ENCODE measurements around the gene SPTB.

The SPTB gene

DNA sequence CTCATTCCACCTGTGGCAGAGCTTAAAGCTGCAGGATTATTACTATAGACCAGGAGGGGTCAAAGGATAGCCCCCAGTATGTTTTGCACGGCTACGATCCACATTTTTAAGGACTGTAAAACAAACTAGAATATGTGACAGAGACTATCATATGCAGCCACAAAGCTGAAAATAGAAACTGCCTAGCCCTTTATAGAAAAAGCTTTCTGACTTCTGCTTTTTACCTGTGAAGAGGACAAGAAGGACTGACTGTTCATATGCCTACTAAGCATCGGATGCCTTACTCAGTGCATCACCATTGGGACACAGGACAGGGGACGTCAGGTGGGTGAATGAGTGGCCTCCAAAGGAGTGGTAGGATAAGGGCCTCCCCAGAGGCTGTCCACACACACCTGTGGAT, 29.8 kb downstream of the SPTB start:
- no peak for DNase-seq

DNA sequence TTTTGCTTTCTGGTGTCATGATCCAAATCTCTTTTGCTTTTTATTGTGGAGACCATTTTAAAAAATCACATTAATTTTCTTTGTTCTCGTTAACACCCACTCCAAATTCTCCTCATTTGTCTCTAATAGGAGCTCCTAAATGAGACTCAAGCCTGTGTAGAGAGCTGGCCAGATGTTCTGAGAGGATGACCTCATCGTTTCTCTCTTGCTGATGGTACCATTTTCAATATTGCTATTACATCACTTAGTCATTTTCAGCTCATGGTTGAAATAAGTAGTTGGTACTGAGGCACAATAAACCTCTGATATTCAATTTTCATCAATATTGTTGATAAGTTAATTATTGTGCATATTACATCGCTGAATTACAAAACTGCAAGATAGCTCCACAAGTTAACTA, 31.5 kb downstream of the SPTB start:
- no peak for DNase-seq

DNA sequence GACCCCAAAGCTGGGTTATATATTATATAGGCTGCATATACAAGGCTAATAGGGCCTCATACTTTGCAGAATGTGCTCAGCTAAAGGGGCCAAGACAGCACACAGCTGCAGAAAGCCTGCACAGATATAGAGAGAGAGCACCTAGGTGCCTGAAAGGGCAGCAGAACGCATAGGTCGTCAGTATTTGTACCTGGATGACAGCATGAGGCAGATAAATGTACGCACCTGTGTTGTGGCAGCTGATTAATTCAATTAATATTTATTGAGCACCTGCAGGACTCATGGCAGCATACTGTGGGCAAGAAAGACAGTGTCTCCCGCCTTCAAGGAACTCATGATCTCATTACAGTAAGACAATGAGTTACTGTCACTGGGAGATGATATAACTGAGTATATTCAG, 33.4 kb downstream of the SPTB start:
- no peak for DNase-seq

- peak; percentile 43 for DNase-seq
These were observed 33.8 kb downstream of the SPTB start for GRCh38 chr14:64845878-64846277.

GRCh38 chr14:64844969-64845536, 34.7 kb downstream of the SPTB start:
- DNase-seq, result no peak

- DNase-seq, result no peak
These were observed 35.4 kb downstream of the SPTB start for GRCh38 chr14:64844272-64844671.

DNA sequence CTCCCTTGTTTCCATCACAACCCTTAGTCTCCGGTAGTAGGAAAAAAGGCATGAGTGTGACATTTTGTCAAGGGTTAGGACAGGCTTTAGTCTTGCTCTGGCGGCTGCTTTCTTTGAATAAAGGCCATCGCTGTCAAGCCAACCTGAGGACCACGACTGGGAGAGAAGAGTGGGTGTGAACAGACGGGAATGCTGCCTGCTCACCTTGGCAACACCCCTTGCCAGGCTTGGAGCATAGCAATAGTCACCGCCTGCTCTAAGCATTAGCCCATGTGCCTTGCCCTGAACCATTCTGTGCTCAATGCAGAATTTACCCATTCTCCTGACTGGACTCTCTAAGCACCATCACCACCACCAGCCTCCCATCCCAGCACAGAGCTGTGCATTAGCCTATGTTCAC, 36.2 kb downstream of the SPTB start:
- DNase-seq, result no peak

GRCh38 chr14:64841772-64842750, 37.6 kb downstream of the SPTB start:
- DNase-seq, result no peak

GRCh38 chr14:64841121-64841651, 38.5 kb downstream of the SPTB start:
- DNase-seq, result peak; percentile 62

- no peak for DNase-seq
These were observed 41.1 kb downstream of the SPTB start for GRCh38 chr14:64838656-64839055.

- no peak for DNase-seq
These were observed 44.3 kb downstream of the SPTB start for GRCh38 chr14:64835431-64835830.

DNA sequence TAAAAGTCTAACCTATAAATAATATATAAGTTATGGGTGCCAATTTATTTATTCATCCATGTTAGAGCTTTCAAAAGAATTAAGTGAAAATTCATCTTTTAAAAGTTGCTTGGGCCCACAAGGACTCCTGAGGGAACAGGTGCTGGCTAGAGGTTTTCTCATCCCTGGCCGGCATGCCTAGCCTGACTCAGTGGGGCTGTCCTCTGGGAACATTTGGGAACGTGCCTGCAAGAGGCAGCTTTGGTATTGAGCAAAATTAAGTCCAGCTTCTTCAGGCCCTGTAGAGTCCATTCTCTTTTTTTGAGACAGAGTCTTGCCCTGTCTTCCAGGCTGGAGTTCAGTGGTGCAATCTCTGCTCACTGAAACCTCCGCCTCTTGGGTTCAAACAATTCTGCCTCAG, 44.7 kb downstream of the SPTB start:
- DNase-seq, result no peak

- DNase-seq, result no peak
These were observed 48.3 kb downstream of the SPTB start for GRCh38 chr14:64831419-64831818.

DNA sequence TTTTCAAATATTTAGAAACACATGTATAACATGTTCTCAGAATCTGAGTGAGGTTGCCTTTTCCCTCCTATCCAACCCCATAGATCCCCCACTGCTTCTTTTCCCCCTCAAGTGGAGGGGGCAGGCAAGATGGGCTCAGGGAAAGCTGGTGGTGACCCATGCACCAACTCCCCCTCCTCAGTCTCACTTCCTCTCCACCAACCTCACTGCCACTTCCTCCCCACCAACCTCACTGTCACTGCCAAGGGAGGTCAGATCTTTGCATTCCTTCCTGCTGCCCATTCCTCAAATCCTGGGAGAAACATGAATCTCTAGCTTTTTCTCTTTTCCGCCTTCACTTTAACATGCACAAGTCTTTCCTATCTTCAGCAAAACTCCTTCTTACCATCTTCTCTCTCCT, 48.7 kb downstream of the SPTB start:
- no peak for DNase-seq

DNA sequence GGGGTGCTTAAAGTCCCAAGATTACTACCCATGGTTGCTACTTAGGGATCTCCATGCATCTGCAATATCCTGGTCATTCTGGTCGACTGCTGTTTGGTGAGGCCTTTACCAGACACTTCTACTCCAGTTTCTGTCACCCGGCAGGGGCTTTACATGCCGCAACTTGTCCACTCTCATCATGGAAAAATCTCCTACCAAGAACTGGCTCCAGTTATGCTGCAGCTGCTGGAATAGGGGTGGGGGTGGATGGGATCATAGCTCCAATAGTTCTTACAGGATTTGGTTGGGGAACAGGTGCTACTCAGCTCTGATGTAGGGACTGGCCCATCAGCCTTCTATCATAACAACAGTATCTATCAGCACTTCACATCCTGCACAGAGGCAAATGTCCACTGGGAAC, 51.6 kb downstream of the SPTB start:
- no peak for DNase-seq

- no peak for DNase-seq
These were observed 52.9 kb downstream of the SPTB start for GRCh38 chr14:64826845-64827244.

- DNase-seq, result no peak
These were observed 53.4 kb downstream of the SPTB start for GRCh38 chr14:64826333-64826732.

DNA sequence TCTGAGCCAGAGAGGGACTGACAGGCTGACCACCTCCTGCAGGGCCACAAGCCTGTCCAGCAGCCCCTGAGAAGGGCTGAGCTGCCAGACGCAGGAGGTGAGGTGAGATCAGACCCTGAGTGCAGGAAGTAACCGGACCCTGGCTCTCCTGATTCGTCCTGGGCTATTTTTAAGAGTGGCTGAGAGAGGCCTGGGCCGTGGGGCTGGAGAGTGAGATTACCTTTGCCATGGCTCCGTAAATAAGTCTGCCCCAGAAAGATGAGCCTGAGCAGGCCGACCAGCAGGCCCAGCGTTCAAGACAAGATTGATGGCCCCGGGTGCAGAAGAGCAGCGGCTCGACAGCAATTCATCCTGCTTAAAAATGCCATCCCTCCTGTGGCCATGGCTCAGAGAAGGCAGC, 54.2 kb downstream of the SPTB start:
- no peak for DNase-seq

DNA sequence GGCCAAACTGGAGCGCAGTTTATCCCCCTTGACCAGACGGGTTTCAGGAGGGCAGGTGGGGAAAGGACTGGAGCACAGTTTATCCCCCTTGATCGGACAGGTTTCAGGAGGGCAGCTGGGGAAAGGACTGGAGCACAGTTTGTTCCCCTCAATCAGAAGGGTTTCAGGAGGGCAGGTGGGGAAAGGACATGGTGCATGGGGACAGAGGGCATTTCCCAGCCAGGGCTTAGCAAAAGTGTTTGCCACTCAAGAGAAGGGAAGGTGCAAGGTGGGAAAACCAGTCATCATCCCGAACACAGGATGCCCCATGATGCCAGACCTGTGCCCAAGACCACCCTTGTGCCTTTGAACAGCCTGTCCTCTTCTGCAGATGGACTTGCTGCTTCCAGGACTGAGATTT, 54.7 kb downstream of the SPTB start:
- DNase-seq, result no peak

- no peak for DNase-seq
These were observed 55.2 kb downstream of the SPTB start for GRCh38 chr14:64824471-64824870.

DNA sequence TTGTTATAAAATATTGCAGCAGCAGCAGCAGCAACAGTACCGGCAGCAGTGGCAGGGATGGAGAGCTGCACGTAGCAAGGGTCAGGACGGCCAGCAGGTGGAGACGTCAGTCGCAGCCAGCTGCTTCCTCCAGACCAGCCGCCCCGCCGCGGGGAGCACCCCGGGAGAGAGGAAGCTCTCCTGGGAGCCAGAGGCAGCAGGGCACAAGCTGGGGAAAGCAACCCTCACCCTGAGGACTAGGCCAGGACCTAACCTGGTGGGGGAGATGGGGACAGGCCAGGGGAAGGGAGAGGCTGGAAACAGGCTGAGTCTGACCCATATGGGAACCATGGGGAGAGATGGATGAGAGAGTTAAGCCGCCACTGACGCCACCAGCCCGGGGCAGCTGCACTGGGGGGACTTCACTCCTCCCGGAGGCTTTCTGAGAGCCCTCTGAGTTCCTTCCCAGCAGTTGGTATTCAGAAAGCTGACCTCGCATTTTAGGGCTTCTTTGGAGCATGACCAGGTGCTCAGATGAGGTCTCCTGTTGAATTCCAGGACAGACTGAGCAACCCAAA, 56.3 kb downstream of the SPTB start:
- peak; percentile 70 for DNase-seq

DNA sequence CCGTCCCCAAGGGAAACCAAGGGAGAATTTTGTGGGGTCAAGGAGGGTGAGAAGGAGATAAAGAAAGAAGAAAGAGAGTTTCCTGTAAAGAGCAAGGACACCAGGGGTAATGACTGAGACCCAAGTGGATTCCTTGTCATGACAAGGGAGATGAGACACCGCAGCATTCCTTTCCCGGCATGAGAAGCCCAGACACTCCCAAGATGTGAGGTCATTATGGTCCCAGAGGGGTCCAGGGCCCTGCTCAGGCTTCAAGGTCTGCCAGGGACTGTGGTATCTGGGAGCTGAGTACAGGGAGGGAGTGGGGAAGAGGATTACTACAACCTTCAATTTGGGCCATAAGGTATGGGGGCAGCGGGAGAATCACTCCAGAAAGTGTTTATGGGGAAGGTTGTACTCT, 58.1 kb downstream of the SPTB start:
- peak; percentile 83 for DNase-seq

DNA sequence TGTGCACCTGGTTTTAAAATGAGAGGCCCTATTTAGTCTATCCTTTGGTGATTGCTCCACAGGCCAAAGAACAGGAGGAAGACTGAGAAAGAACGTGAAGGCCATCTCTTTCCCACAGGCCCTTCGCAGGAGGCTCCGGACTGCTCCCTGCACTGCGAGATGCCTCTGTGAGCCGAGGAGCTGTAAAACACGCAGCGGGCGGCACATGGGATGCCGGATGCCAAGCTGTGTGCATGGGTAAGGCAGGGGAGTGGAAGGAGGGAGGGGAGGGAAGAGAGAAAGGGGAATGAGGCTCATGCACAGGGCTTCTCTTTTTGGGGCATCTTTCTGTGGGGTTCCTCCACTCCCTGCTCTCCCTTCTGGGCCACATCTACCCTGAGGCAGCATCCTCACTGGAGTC, 61.6 kb downstream of the SPTB start:
- no peak for DNase-seq

DNA sequence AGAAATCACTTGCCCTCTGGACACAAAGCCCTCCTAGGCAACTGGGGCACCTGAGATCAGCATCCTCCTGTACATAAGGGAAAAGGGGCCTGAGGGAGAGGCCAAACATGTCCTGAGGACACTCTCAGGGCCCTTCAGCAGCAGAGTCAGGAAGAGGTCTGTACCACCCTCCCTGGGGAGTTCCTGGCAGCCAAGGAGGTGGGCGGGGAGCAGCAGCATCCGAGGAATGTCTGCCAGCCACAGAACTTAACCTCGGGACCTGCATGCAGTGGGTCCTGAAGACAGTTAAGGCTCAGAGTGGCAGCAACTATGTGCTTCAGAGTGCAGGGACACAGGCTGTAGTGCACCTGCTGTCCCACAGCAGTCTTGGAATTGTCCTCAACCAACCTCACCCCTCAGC, 62.1 kb downstream of the SPTB start:
- DNase-seq, result peak; percentile 65

Data from fibroblast of skin of back (primary cell).